K562 (cell line): ENCODE measurements around the gene MEIS2. TPM values are rescaled to one million over a fixed set of nuclear protein-coding genes. Genes with fewer than 3 reads are reported as not detected.

Source experiments
- ATAC-seq: fragments of 200-7000 bp; cut with Tn5 transposase; 3 replicates; pipeline ENCODE4 v1.9.1; 2020; ENCODE audit warnings: moderate library complexity
- BruUV-seq: library from RNA; stranded (reverse); fragments of 400-500 nt; replicated peaks from 2 replicates; lab custom pipeline; 2021; lab: Mats Ljungman, UMichigan
- CTCF ChIA-PET: fragments of 300-600 bp; formaldehyde crosslinking; extraction: SDS; loops from one replicate; lab custom pipeline; 2021; ENCODE audit warnings: low intra/inter-chr PET ratio; lab: Yijun Ruan, JAX
- POLR2A ChIA-PET: fragments of 300-600, 350-650 bp; sonication (Branson Sonifier 250); formaldehyde crosslinking; extraction: SDS; loops from one replicate; lab custom pipeline; 2021; ENCODE audit warnings: antibody characterized with exemption, inconsistent platforms; lab: Yijun Ruan, JAX
- DNase-seq, 4 experiments: peaks; one replicate each; pipeline versions ENCODE4 v3.0.0 to v3.0.0-alpha.2; 2011 to 2018; ENCODE audit warnings: low spot score in 3 of 4, mixed read lengths in 3 of 4; ENCODE audit errors: extremely low read depth in 1 of 4
- FAIRE-seq: peaks from 2 replicates; lab custom pipeline; 2011; peaks lifted over from hg19 to GRCh38; lab: Jason Lieb, UNC
- H2AFZ ChIP-seq: 2 replicates; pipeline ENCODE4 v1.6.0; 2011; ENCODE audit warnings: low read depth, low read length, control low read depth, inconsistent platforms
- H3K27ac ChIP-seq: fragments of 200-600 bp; 3 replicates; pipeline ENCODE4 v1.8.0; 2011; ENCODE audit warnings: low read depth, mild to moderate bottlenecking, control low read depth, inconsistent platforms, low read length, moderate library complexity, mixed read lengths; ENCODE audit errors: extremely low read depth
- H3K27me3 ChIP-seq, 2 experiments: fragments of 300-600 bp in 1 of 2; 2 replicates in 1 of 2; 3 replicates in 1 of 2; pipeline versions ENCODE4 v1.6.0 to v1.8.0; 2011; ENCODE audit warnings: inconsistent platforms in 2 of 2, low read length in 2 of 2, mild to moderate bottlenecking in 1 of 2, mixed read lengths in 1 of 2, moderate library complexity in 1 of 2; ENCODE audit not compliant: control insufficient read depth in 2 of 2, insufficient read depth in 2 of 2
- H3K36me3 ChIP-seq: fragments of 300-600 bp; 3 replicates; pipeline ENCODE4 v1.8.0; 2011; ENCODE audit warnings: mild to moderate bottlenecking, low read length, inconsistent platforms; ENCODE audit not compliant: control insufficient read depth, insufficient read depth
- H3K4me1 ChIP-seq, 2 experiments: fragments of 200-600 bp in 1 of 2; replicated peaks in 1 of 2; 2 replicates in 1 of 2; 3 replicates in 1 of 2; pipeline versions ENCODE4 v1.5.1 to v1.8.0; 2011; ENCODE audit warnings: inconsistent platforms in 2 of 2, low read length in 2 of 2, mild to moderate bottlenecking in 1 of 2, mixed read lengths in 1 of 2, moderate library complexity in 1 of 2; ENCODE audit not compliant: control insufficient read depth in 2 of 2, insufficient read depth in 2 of 2
- H3K4me2 ChIP-seq: 2 replicates; pipeline ENCODE4 v1.6.1; 2011; ENCODE audit warnings: low read length, control low read depth, inconsistent platforms, mixed read lengths; ENCODE audit not compliant: insufficient read depth
- H3K4me3 ChIP-seq: fragments of 200-600 bp; sonication (generic), shearing (Covaris generic); 2 replicates; pipeline ENCODE4 v1.5.1; 2016; ENCODE audit warnings: control low read depth, inconsistent platforms
- H3K79me2 ChIP-seq: fragments of 200-600 bp; 3 replicates; pipeline ENCODE4 v1.8.0; 2011; ENCODE audit warnings: low read length, inconsistent platforms; ENCODE audit not compliant: control insufficient read depth, insufficient read depth
- H3K9ac ChIP-seq, 2 experiments: 2 replicates each; pipeline versions ENCODE4 v1.6.0 to v1.6.1; 2011; ENCODE audit warnings: low read depth in 2 of 2, low read length in 2 of 2, control low read depth in 1 of 2, inconsistent platforms in 1 of 2, mild to moderate bottlenecking in 1 of 2, mixed read lengths in 1 of 2; ENCODE audit not compliant: insufficient read depth in 1 of 2
- H3K9me1 ChIP-seq: one replicate; pipeline ENCODE4 v1.6.0; 2011; ENCODE audit warnings: inconsistent platforms, mild to moderate bottlenecking, low read length, moderate library complexity; ENCODE audit not compliant: control insufficient read depth, insufficient read depth
- H3K9me3 ChIP-seq: replicated peaks from 2 replicates; pipeline ENCODE4 v1.5.1; 2011; ENCODE audit warnings: low read depth, low read length, inconsistent platforms; ENCODE audit not compliant: control insufficient read depth, insufficient read depth
- H4K20me1 ChIP-seq: replicated peaks from 2 replicates; pipeline ENCODE4 v1.6.1; 2011; ENCODE audit warnings: low read length, inconsistent platforms, mixed read lengths; ENCODE audit not compliant: control insufficient read depth, insufficient read depth
- BCLAF1 ChIP-seq, 2 experiments: fragments of 450-650 bp in 1 of 2; IDR thresholded peaks; 2 replicates each; pipeline ENCODE4 v1.6.1; 2011 to 2017; ENCODE audit warnings: low read depth in 2 of 2, antibody characterized with exemption in 1 of 2, borderline replicate concordance in 1 of 2, low read length in 1 of 2, mild to moderate bottlenecking in 1 of 2, mixed read lengths in 1 of 2; ENCODE audit not compliant: control insufficient read depth in 1 of 2
- CEBPB ChIP-seq: fragments of 450-650 bp; IDR thresholded peaks from 2 replicates; pipeline ENCODE4 v1.6.1; 2016; ENCODE audit warnings: missing genetic modification characterization, missing compliant biosample characterization
- HDAC3 ChIP-seq: fragments of 450-650 bp; IDR thresholded peaks from 2 replicates; pipeline ENCODE4 v1.6.1; 2018; ENCODE audit warnings: borderline replicate concordance, mild to moderate bottlenecking, moderate library complexity; ENCODE audit not compliant: partially characterized antibody
- NFYB ChIP-seq: IDR thresholded peaks from 2 replicates; pipeline ENCODE4 v1.6.1; 2011; ENCODE audit warnings: mild to moderate bottlenecking, moderate library complexity; ENCODE audit not compliant: insufficient read length; ENCODE audit errors: extremely low read depth
- NR2C1 ChIP-seq, 2 experiments: fragments of 450-650 bp; IDR thresholded peaks; 2 replicates each; pipeline ENCODE4 v1.6.1; 2017; ENCODE audit warnings: mild to moderate bottlenecking in 2 of 2, antibody characterized with exemption in 1 of 2, inconsistent platforms in 1 of 2, missing compliant biosample characterization in 1 of 2, missing genetic modification characterization in 1 of 2
- POLR2A ChIP-seq: fragments of 450-650 bp; conservative IDR thresholded peaks from 2 replicates; pipeline ENCODE4 v1.6.1; 2016
- SMAD3 ChIP-seq: fragments of 450-650 bp; formaldehyde crosslinking; conservative IDR thresholded peaks from 2 replicates; pipeline ENCODE4 v1.4.0; 2020; ENCODE audit warnings: mild to moderate bottlenecking
- SP1 ChIP-seq: sonication (generic); formaldehyde crosslinking; IDR thresholded peaks from 2 replicates; pipeline ENCODE4 v1.8.1; 2022; ENCODE audit warnings: mild to moderate bottlenecking, missing genetic modification reagents
- TFAM ChIP-seq: fragments of 250-450 bp; sonication (Bioruptor Pico); conservative IDR thresholded peaks from 2 replicates; pipeline ENCODE4 v1.5.0; 2021; ENCODE audit warnings: mild to moderate bottlenecking, moderate library complexity
- ZC3H8 ChIP-seq: fragments of 450-650 bp; IDR thresholded peaks from 2 replicates; pipeline ENCODE4 v1.6.1; 2017
- WGBS: fragments of 100-300 bp; shearing (Covaris generic); methylation state at CpG from one replicate; pipeline ENCODE4 v1.1.6; 2016; ENCODE audit warnings: low coverage, mixed read lengths; ENCODE audit not compliant: insufficient coverage; ENCODE audit errors: missing lambda C conversion rate; 5-methylcytosine and 5-hydroxymethylcytosine counted together
- in situ Hi-C: fragments of 300-500 bp; cut with MboI; formaldehyde crosslinking; loops from 4 replicates; pipeline ENCODE4 v1.15.0; 2018; ENCODE audit warnings: inconsistent platforms, mixed read lengths
- intact Hi-C: fragments of 100-400 bp; cut with micrococcal nuclease; formaldehyde crosslinking; loops from 2 replicates; pipeline ENCODE4 v1.14.2; 2022
- polyA plus RNA-seq, 8 experiments: library from polyadenylated mRNA; depleted of rRNA in 4 of 8; stranded (reverse) in 5 of 8; unstranded in 3 of 8; fragments of >200 nt; fragmentation: Nextera tagmentation in 2 of 8; fragmentation: Illumina TruSeq in 1 of 8; extraction: Ambion mirVana in 2 of 8; extraction: Trizol in 1 of 8; gene quantifications; 2 replicates each; pipeline versions ENCODE4 v1.2.1 to v1.2.3, GENCODE V29; 2011 to 2014; ENCODE audit warnings: inconsistent platforms in 1 of 8, missing spikeins in 1 of 8
- total RNA-seq, 7 experiments: library from RNA; depleted of rRNA in 6 of 7; stranded (reverse); fragments of >200 nt in 6 of 7; fragmentation: Illumina TruSeq in 2 of 7; extraction: Trizol in 2 of 7; gene quantifications; 2 replicates each; pipeline versions ENCODE4 v1.2.1 to v1.2.3, GENCODE V29; 2011 to 2021; ENCODE audit warnings: low replicate concordance in 1 of 7

The MEIS2 gene
- total and polyA plus RNA-seq, 9 of the 15 experiments (the other 6 are each of a cell fraction or from before 2014, with no cell fraction given) = 7.5 to 64.2 (median 22.3) TPM

DNA sequence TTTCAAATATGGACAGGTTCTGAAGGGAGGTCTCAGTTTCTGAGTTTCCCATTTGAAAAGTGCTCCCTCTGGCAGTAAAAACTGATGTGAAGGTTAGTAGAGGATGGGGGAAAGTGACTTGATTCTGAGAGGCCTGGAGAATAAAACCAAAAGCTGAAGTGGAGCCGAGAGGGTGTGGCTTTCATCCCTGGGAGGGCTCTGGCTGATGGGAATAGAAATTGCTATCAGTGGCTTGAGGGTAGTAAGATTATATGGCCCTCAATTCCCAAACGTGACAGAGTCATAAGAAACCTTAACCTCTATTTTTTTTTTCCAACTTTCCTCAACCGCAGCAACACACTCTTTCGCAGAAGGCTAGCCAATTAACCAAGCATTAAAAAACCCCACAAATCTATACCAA lies 185.9 kb downstream of the MEIS2 start:
- H3K27me3 ChIP-seq = no peaks in the 10 kb centered on the region
- WGBS = 45% methylated on average over 4 of the region's 4 CpGs
- H3K4me1 ChIP-seq = no peaks in the 10 kb centered on the region
- ATAC-seq (no peak), DNase-seq (no peak), FAIRE-seq (no peak)
- no peak overlapping the region for H3K9ac ChIP-seq
- ChIA-PET POLR2A (interaction anchor here (0.7 to 1.1 kb wide), 2 partner anchors 46 to 105 kb away, joined by 3 read pairs; no protein-coding TSS in a partner anchor), CTCF (no interaction called here)
- no peak overlapping the region for H3K27ac ChIP-seq
- H3K79me2 ChIP-seq = no peaks in the 10 kb centered on the region
- no TSS peak for BruUV-seq
- no peaks in the 10 kb centered on the region for H3K9me3 ChIP-seq
- in situ Hi-C loops (no loop called here), intact Hi-C loops (no loop called here)
- no peaks in the 10 kb centered on the region for H3K9me1 ChIP-seq
- H3K4me2 ChIP-seq = no peak overlapping the region
- no peaks in the 10 kb centered on the region for H4K20me1 ChIP-seq
- no peak overlapping the region for H2AFZ ChIP-seq
- no peaks in the 10 kb centered on the region; the same call in 2 of the 3 replicates for H3K36me3 ChIP-seq
- TF ChIP-seq SP1 (CRISPR knock-in tag) = no peak
- TF ChIP-seq POLR2A = no peak
- TF ChIP-seq SMAD3 (CRISPR knock-in tag) = no peak
- TF ChIP-seq BCLAF1 (IDR thresholded peaks at IDR 0.05; ENCODE audit: borderline replicate concordance in 1 of 2, control insufficient read depth in 1 of 2, low read depth in 2 of 2, low read length in 1 of 2) = no peak
- no peak for TF ChIP-seq CEBPB (tag)
- no peak for TF ChIP-seq TFAM (CRISPR knock-in tag)
- TF ChIP-seq ZC3H8 = no peak
- TF ChIP-seq NR2C1 (IDR thresholded peaks at IDR 0.05) = no peak
- no peak for TF ChIP-seq NR2C1 (tag; IDR thresholded peaks at IDR 0.05)
- TF ChIP-seq NFYB = no peak
- TF ChIP-seq HDAC3 = no peak
- H3K4me3 ChIP-seq = no peak overlapping the region
